ENCODE measurements around the gene ASCC1.

The ASCC1 gene

GRCh38 chr10:72087969-72088888 is 127.8 kb downstream of the ASCC1 start, which contains the start of gene SPOCK2:
Gene SPOCK2, minus strand, starts transcription at chr10:72088551. Its CDS starts 223 bp downstream, at chr10:72088328.
- no peak for DNase-seq (ENCODE audit: low read depth)
- peak within 1 kb of the TSS; percentile 12 for H3K4me3 ChIP-seq (replicated peaks; ENCODE audit: low read depth, low read length)
- TF ChIP-seq CTCF (IDR thresholded peaks at IDR 0.05; ENCODE audit: low read length, missing control alignments): no peak

DNA sequence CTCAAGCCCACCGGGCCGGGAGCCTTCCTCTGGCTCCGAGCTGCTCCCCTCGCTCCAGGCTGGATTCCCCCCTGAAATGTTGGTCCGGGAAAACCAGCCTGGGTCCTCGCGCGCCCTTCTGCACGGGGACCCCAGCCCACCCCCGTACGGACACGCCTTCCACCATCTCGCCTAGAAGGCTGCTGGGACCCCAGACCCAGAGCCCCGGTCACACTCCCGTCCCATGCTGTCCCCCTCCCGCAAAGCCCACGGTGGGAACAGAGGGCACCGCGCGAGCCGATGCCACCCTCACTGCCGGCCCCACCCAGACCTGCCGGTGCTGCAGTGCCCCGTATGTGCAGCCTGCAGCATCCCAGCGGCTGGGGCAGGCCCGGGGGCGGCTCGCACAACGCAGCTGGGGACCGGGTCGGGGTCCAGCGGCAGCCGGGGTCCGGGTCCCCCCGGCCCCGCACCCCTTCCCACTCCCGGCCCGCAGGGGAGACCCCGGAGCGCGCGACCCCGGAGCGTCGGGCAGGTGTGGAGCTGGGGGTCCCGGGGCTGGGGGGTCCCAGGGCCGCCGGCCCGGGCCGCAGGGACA is 128.6 kb downstream of the ASCC1 start:
- no peak for DNase-seq (ENCODE audit: low read depth)
- no peak for TF ChIP-seq CTCF (IDR thresholded peaks at IDR 0.05; ENCODE audit: low read length, missing control alignments)
- H3K4me3 ChIP-seq (replicated peaks; ENCODE audit: low read depth, low read length): no peak overlapping the region

DNA sequence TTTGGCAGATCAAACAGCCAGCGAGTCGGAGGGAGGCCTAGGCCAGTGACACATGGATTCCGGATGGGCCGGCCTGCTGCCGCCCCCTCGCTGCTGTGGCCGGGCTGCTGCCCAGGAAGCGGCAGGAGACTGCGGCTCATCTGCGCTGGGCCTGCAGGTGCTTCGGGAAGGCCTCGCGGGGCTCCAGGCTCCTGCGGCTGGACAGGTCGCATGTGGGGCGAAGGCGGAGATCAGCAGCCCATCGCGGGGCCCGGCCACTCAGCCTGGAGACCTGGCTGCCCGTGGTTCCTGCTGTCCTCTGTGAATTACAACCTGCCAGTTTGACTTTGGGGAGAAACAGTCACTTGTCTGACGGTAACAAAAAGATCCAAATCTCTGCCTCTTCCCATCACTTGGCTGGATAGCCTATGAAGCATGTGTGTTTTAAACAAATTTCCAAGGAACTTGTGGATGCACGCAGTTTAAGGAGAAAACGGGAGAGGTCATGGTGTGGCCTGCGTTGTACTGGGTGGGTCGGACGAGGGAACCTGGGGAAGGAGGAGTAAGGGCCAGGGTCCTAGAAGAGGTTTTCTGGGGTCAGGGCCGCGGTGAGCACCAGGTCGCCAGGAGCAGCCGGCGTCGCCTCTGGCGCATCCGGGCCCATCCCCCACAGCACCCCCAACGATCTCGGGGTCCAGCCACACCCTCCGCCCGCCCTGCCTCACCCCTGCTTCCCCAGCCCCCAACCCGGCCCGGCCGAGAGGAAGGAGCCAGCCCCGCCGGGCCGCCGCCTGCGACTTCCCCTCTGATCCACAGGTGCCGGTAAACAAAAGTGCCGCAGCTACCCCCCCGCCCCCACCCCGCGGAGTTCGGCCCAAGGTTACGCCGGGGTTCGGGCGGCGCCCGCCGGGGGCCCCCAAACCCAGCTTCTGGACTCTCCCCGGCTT is 129.3 kb downstream of the ASCC1 start:
- DNase-seq (ENCODE audit: low read depth): no peak

DNA sequence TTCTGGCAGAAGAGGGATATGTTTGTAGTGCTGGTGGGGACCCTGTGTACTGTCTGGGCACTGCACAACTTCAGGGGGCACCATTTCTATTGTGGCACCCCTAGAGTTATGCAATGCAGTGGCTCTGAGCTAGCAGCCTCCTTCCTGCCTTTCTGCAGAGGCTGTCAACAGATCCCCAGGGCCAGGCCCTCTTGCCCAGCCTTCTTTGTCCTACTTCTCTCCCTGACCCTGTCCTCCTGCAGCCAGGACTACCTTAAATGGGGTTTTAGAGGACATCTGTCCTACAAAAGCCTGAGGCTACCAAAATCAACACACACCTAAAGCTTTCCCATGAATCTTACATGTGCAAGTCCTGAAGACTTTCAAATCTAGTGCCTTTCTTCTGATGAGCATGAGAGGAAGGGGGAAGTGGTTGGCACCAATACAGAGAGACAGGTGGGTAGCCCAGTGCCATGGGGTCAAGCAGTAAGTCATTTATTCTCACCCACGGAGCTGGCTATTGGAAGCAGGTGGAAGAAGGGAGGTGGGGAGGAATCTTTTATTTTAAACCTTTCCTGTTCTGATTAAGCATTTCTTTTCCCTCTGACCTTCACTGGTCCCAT is 130.1 kb downstream of the ASCC1 start:
- no peak overlapping the region for H3K4me3 ChIP-seq (replicated peaks; ENCODE audit: low read depth, low read length)
- no peak for DNase-seq (ENCODE audit: low read depth)
- no peak for TF ChIP-seq CTCF (IDR thresholded peaks at IDR 0.05; ENCODE audit: low read length, missing control alignments)

More for the DNA sequence above, 129.3 kb downstream of the ASCC1 start:
- no peak for TF ChIP-seq CTCF (IDR thresholded peaks at IDR 0.05; ENCODE audit: low read length, missing control alignments)
- H3K4me3 ChIP-seq (replicated peaks; ENCODE audit: low read depth, low read length): no peak overlapping the region

- no peak for DNase-seq (ENCODE audit: low read depth)
- TF ChIP-seq CTCF (IDR thresholded peaks at IDR 0.05; ENCODE audit: low read length, missing control alignments): no peak
- no peak overlapping the region for H3K4me3 ChIP-seq (replicated peaks; ENCODE audit: low read depth, low read length)
Observed at GRCh38 chr10:72085166-72085565, 130.9 kb downstream of the ASCC1 start.

DNA sequence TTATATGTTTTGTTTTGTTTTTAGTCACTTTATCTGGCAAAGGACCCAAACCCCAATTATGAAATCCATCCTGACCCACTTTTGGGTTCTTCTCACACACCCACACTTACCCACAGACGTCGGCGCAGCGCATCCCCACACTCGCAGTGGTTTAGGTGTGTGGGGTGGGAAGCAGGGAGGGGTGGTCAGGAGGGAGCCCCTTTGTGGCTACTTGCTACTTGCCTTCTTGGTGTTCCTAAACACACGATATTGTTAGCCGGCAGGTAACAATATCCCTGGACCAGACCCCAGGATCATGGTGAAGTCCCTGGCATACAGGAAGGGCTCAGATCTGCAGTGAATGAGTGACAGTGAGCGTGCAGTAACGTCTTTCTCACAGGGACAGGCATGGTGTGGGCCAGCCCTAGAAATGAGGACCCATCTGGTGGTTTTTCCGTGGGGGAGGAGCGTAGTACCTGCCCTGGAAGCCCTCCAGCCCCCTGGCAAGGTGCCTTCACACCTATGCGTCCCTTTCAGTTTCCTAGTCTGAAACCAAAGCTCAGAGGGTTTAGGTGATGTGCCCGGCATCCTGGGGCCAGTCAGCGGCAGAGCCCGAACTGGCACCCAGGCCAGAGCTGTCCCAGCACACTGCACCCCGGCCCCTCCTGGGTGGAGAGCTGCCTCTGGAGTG is 132.2 kb downstream of the ASCC1 start:
- DNase-seq (ENCODE audit: low read depth): no peak
- TF ChIP-seq CTCF (IDR thresholded peaks at IDR 0.05; ENCODE audit: low read length, missing control alignments): no peak
- H3K4me3 ChIP-seq (replicated peaks; ENCODE audit: low read depth, low read length): no peak overlapping the region

All from fibroblast of pulmonary artery (primary cell).